ENCODE data around the gene TMEM258. TPM values are rescaled to one million over a fixed set of nuclear protein-coding genes. Genes with fewer than 3 reads are reported as not detected.

The TMEM258 gene
- total and polyA plus RNA-seq, 9 of the 15 experiments (the other 6 are each of a cell fraction or from before 2014, with no cell fraction given), result 97.2 to 856 (median 231) TPM

DNA sequence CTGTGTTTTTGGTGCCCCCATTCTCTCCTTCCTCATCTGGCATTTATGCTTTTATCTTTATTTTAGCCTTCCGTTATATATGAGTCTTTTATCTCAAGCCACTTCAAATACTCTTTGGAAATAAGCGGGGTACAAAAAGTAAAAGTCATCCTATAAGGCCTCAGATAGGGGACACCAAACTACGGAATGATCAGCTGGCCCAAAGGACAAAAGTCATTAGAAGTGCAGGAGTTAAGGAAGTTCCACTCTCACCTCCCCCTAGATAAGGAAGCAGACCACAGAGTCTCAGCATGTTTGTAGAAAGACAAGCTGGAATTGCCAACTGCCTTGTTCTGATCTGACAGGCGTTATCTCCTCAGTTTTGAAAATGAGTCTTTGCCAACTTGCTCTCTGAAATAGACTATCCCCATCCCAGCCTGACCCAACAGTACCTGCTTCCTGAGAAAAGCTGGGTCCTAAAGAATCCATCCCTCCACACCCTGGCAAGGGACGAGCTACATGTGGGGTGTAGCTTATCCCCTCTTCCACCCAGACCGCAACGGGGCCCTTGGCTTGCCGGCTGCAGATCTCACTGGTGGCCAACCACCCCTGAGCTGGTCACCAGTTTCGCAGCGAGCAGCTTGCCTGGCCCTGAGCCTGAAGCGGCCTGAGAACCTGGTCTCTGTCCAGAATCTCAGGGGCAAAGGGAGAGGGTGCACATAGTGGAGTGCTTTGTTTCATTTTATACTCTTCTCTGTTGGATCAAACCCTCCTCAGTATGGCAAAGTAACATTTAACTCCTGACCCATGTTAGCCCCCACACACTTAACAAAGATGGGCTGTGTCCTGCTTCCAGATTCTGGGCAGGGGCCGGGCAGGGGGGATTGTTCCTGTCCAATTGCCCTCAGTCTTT, 49.5 kb upstream of the TMEM258 start (continued):
- TF ChIP-seq, protein P1, sequence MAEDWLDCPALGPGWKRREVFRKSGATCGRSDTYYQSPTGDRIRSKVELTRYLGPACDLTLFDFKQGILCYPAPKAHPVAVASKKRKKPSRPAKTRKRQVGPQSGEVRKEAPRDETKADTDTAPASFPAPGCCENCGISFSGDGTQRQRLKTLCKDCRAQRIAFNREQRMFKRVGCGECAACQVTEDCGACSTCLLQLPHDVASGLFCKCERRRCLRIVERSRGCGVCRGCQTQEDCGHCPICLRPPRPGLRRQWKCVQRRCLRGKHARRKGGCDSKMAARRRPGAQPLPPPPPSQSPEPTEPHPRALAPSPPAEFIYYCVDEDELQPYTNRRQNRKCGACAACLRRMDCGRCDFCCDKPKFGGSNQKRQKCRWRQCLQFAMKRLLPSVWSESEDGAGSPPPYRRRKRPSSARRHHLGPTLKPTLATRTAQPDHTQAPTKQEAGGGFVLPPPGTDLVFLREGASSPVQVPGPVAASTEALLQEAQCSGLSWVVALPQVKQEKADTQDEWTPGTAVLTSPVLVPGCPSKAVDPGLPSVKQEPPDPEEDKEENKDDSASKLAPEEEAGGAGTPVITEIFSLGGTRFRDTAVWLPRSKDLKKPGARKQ (CRISPR knock-in tag; IDR thresholded peaks at IDR 0.05), result no peak
- TF ChIP-seq ELF2 (CRISPR knock-in tag; IDR thresholded peaks at IDR 0.05) (no peak), POLR3A (IDR thresholded peaks at IDR 0.05; ENCODE audit: borderline replicate concordance, extremely low read depth, insufficient read depth, insufficient read length) (no peak), SMAD1 (IDR thresholded peaks at IDR 0.05; ENCODE audit: low read depth, low read length, partially characterized antibody) (peak; percentile 72), CCNT2 (IDR thresholded peaks at IDR 0.05; ENCODE audit: borderline replicate concordance, extremely low read depth, insufficient read length, low read depth, low read length) (peak; percentile 91), TAL1 (IDR thresholded peaks at IDR 0.05) (peak; percentile 88), CREB3 (tag; conservative IDR thresholded peaks at IDR 0.05; ENCODE audit: low read depth) (peak; percentile 67), HNRNPL (IDR thresholded peaks at IDR 0.05; ENCODE audit: low read depth, low read length) (no peak; the same call in 1 of the 2 replicates), RCOR1 (IDR thresholded peaks at IDR 0.05; ENCODE audit: borderline replicate concordance in 1 of 2, low read depth in 2 of 2, low read length in 2 of 2) (peak in 1 of 2 experiments; percentile 85; a peak in 2 of 4 replicates), HLTF (IDR thresholded peaks at IDR 0.05) (peak; percentile 89), PYGO2 (tag; IDR thresholded peaks at IDR 0.05) (peak; percentile 23; the same call in 1 of the 2 replicates), ZNF740 (CRISPR knock-in tag; IDR thresholded peaks at IDR 0.05) (no peak), ZNF740 (tag; IDR thresholded peaks at IDR 0.05) (0 out of 4 replicates have a peak, but pooled peaks of 1 of the 2 experiments have one; percentile 14), EP400 (IDR thresholded peaks at IDR 0.05) (peak; percentile 72), HDAC2 (IDR thresholded peaks at IDR 0.05) (peak; percentile 88; the same call in 1 of the 2 replicates), KLF16 (IDR thresholded peaks at IDR 0.05) (peak; percentile 91), TCF7 (IDR thresholded peaks at IDR 0.05; ENCODE audit: borderline replicate concordance) (peak; percentile 91; the same call in 1 of the 2 replicates)
- TF ChIP-seq, protein P2, sequence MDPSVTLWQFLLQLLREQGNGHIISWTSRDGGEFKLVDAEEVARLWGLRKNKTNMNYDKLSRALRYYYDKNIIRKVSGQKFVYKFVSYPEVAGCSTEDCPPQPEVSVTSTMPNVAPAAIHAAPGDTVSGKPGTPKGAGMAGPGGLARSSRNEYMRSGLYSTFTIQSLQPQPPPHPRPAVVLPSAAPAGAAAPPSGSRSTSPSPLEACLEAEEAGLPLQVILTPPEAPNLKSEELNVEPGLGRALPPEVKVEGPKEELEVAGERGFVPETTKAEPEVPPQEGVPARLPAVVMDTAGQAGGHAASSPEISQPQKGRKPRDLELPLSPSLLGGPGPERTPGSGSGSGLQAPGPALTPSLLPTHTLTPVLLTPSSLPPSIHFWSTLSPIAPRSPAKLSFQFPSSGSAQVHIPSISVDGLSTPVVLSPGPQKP (CRISPR knock-in tag; IDR thresholded peaks at IDR 0.05), result no peak
- TF ChIP-seq, protein P3, sequence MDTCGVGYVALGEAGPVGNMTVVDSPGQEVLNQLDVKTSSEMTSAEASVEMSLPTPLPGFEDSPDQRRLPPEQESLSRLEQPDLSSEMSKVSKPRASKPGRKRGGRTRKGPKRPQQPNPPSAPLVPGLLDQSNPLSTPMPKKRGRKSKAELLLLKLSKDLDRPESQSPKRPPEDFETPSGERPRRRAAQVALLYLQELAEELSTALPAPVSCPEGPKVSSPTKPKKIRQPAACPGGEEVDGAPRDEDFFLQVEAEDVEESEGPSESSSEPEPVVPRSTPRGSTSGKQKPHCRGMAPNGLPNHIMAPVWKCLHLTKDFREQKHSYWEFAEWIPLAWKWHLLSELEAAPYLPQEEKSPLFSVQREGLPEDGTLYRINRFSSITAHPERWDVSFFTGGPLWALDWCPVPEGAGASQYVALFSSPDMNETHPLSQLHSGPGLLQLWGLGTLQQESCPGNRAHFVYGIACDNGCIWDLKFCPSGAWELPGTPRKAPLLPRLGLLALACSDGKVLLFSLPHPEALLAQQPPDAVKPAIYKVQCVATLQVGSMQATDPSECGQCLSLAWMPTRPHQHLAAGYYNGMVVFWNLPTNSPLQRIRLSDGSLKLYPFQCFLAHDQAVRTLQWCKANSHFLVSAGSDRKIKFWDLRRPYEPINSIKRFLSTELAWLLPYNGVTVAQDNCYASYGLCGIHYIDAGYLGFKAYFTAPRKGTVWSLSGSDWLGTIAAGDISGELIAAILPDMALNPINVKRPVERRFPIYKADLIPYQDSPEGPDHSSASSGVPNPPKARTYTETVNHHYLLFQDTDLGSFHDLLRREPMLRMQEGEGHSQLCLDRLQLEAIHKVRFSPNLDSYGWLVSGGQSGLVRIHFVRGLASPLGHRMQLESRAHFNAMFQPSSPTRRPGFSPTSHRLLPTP (IDR thresholded peaks at IDR 0.05; ENCODE audit: borderline replicate concordance, extremely low read depth, insufficient read length), result no peak

Data from K562 (cell line).